HepG2 (cell line): ENCODE measurements around the gene ADGRB2.

Experiments
- HDAC6 ChIP-seq: fragments of 200-600 bp; sonication (generic); IDR thresholded peaks from 2 replicates; pipeline ENCODE4 v1.7.0; 2017; ENCODE audit warnings: mild to moderate bottlenecking, antibody characterized with exemption, low read length, low read depth
- ZHX1 ChIP-seq: sonication (generic); formaldehyde crosslinking; IDR thresholded peaks from 2 replicates; pipeline ENCODE4 v1.8.1; 2022; ENCODE audit warnings: low read depth, mild to moderate bottlenecking, missing genetic modification reagents
- ZNF256 ChIP-seq: sonication (generic); formaldehyde crosslinking; conservative IDR thresholded peaks from 2 replicates; pipeline ENCODE4 v1.4.0; 2020; ENCODE audit warnings: missing genetic modification reagents
- ZNF549 ChIP-seq: sonication (generic); formaldehyde crosslinking; IDR thresholded peaks from 2 replicates; pipeline ENCODE4 v1.5.0; 2020; ENCODE audit warnings: missing genetic modification reagents
- ZNF639 ChIP-seq: conservative IDR thresholded peaks from 2 replicates; pipeline ENCODE4 v1.6.1; 2018; ENCODE audit warnings: missing genetic modification reagents
- ZNF652 ChIP-seq: IDR thresholded peaks from 2 replicates; pipeline ENCODE4 v1.6.1; 2016; ENCODE audit warnings: low read depth, borderline replicate concordance
- TF ChIP-seq, protein P1 (sequence below): sonication (generic); formaldehyde crosslinking; IDR thresholded peaks from 2 replicates; pipeline ENCODE4 v1.5.0; 2020; ENCODE audit warnings: mild to moderate bottlenecking, missing genetic modification reagents, moderate library complexity
- TF ChIP-seq, protein P2 (sequence below), 2 experiments: sonication (generic) in 1 of 2; formaldehyde crosslinking in 1 of 2; IDR thresholded peaks; 2 replicates each; pipeline versions ENCODE4 v1.4.0 to v1.6.1; 2018 to 2020; ENCODE audit warnings: missing genetic modification reagents in 2 of 2, borderline replicate concordance in 1 of 2, low read depth in 1 of 2, mild to moderate bottlenecking in 1 of 2, missing biosample characterization in 1 of 2

- no peak for TF ChIP-seq ZHX1 (CRISPR knock-in tag)
- TF ChIP-seq, protein P1, sequence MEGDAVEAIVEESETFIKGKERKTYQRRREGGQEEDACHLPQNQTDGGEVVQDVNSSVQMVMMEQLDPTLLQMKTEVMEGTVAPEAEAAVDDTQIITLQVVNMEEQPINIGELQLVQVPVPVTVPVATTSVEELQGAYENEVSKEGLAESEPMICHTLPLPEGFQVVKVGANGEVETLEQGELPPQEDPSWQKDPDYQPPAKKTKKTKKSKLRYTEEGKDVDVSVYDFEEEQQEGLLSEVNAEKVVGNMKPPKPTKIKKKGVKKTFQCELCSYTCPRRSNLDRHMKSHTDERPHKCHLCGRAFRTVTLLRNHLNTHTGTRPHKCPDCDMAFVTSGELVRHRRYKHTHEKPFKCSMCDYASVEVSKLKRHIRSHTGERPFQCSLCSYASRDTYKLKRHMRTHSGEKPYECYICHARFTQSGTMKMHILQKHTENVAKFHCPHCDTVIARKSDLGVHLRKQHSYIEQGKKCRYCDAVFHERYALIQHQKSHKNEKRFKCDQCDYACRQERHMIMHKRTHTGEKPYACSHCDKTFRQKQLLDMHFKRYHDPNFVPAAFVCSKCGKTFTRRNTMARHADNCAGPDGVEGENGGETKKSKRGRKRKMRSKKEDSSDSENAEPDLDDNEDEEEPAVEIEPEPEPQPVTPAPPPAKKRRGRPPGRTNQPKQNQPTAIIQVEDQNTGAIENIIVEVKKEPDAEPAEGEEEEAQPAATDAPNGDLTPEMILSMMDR (CRISPR knock-in tag): no peak
- TF ChIP-seq HDAC6: no peak
- TF ChIP-seq ZNF639: no peak
- TF ChIP-seq, protein P2, sequence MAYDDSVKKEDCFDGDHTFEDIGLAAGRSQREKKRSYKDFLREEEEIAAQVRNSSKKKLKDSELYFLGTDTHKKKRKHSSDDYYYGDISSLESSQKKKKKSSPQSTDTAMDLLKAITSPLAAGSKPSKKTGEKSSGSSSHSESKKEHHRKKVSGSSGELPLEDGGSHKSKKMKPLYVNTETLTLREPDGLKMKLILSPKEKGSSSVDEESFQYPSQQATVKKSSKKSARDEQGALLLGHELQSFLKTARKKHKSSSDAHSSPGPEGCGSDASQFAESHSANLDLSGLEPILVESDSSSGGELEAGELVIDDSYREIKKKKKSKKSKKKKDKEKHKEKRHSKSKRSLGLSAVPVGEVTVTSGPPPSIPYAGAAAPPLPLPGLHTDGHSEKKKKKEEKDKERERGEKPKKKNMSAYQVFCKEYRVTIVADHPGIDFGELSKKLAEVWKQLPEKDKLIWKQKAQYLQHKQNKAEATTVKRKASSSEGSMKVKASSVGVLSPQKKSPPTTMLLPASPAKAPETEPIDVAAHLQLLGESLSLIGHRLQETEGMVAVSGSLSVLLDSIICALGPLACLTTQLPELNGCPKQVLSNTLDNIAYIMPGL (CRISPR knock-in tag; IDR thresholded peaks at IDR 0.05; ENCODE audit: borderline replicate concordance in 1 of 2, low read depth in 1 of 2): no peak
- TF ChIP-seq ZNF652 (CRISPR knock-in tag): no peak
- no peak for TF ChIP-seq ZNF549 (CRISPR knock-in tag)
- no peak for TF ChIP-seq ZNF256
Observed at GRCh38 chr1:31742462-31743212, 21.5 kb downstream of the ADGRB2 start.
